Measurements from ENCODE around the gene HLA-DPA1.
"Not testable (repeated sequence)": the region's sequence is repeated elsewhere in the genome, so short reads cannot be mapped to it uniquely, and the experiment has no call there.

HLA-DPA1 gene

DNA sequence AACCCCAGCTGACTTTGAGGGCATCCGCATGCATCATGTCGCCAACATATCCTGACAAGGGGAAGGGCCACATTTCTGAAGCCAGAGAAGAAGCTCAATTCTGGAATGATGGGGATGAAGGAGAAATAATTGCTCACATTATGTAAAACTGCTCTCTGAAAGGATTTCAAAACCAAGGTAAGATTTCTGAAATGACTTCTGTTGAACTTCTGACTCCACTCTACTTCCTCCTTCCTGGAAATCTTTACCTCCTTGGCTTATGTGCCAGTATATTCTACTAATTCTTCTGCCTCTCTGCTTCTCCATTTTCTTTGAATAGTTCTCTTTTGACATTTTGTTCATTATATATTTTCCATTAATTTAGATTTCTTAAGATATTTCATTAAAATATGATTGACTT is 34.2 kb upstream of the HLA-DPA1 start:
- Mint-ChIP-seq H3K4me1 (no peaks in the 10 kb centered on the region), H3K9me3 (peaks cover 6% of the 10 kb centered on the region), H3K4me3 (no peak overlapping the region), H3K27ac (no peak overlapping the region), H3K36me3 (ENCODE audit: low read depth) (no peaks in the 10 kb centered on the region), H3K27me3 (ENCODE audit: low read depth) (peaks cover 45% of the 10 kb centered on the region)
- TF ChIP-seq, protein P1, sequence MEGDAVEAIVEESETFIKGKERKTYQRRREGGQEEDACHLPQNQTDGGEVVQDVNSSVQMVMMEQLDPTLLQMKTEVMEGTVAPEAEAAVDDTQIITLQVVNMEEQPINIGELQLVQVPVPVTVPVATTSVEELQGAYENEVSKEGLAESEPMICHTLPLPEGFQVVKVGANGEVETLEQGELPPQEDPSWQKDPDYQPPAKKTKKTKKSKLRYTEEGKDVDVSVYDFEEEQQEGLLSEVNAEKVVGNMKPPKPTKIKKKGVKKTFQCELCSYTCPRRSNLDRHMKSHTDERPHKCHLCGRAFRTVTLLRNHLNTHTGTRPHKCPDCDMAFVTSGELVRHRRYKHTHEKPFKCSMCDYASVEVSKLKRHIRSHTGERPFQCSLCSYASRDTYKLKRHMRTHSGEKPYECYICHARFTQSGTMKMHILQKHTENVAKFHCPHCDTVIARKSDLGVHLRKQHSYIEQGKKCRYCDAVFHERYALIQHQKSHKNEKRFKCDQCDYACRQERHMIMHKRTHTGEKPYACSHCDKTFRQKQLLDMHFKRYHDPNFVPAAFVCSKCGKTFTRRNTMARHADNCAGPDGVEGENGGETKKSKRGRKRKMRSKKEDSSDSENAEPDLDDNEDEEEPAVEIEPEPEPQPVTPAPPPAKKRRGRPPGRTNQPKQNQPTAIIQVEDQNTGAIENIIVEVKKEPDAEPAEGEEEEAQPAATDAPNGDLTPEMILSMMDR (IDR thresholded peaks at IDR 0.05; ENCODE audit: unreplicated experiment in 3 of 3): no peak

DNA sequence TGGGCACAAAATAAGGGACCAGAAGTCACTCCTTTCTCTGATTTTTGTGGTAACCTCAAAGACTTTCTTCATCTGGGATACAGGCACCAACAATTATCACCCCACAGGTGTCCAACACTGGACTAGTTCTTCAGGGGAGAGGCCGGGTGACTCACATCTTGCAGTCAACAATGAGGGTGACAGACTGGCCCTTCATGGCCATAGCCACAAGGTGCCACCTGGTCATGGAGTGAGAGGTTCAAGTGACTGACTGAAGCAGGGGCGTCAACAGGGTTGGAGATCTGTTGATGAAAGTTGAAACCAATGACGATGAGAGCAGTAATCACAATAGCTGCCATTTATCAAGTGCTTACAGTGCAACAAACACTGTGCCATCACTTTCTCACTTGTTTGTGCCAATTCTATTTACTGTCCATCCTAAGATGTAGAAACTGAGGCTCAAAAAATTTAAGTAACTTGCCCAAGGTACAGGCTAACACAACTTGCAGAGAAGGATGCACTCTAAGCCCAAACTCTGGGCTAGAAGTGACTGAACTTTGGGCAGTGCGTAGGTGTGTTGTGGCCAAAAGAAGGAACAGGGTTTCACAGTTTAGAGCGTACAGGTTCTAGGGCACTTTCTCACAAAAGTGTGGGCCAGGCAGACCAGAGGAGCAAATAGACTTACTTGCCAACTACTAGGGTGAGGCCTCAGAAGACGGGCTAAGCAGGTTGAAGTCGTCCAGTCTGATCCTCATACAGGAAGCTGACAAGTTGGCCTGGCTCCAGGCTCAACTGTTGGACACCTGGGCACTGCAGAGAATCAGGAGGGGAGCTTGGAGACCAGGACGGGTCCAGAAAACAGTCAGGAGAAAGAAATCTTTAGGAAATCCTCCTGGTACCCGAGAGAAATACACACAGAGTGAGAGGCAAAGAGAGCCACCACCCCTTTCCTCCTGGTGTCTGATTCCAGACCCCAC is 32.7 kb upstream of the HLA-DPA1 start:
- Mint-ChIP-seq H3K36me3 (ENCODE audit: low read depth) (no peaks in the 10 kb centered on the region), H3K4me1 (no peaks in the 10 kb centered on the region), H3K4me3 (no peak overlapping the region), H3K9me3 (peaks cover 15% of the 10 kb centered on the region), H3K27ac (no peak overlapping the region), H3K27me3 (ENCODE audit: low read depth) (peaks cover 52% of the 10 kb centered on the region)
- TF ChIP-seq, protein P1 (IDR thresholded peaks at IDR 0.05; ENCODE audit: unreplicated experiment in 3 of 3): no peak

DNA sequence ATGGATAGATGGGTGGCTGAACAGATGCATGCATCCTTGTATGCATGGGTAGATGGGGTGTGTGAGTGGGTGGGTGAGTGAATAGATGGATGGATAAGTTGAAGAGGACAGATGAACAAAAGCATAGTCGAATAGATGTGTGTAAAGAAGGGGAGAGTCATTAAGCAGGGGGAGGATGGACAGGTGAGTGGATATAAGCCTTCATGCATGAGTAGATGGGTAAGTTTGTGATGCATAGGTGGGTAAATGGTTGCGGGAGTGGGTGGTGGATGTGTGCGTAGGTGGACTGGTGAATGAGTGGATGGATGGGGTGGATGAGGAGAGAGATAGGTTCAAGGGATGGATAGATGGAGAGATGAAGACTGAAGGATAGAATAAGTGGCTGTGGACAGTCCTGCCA is 31.9 kb upstream of the HLA-DPA1 start:
- H3K36me3 Mint-ChIP-seq (ENCODE audit: low read depth): no peaks in the 10 kb centered on the region
- no peaks in the 10 kb centered on the region for H3K4me1 Mint-ChIP-seq
- TF ChIP-seq, protein P1 (IDR thresholded peaks at IDR 0.05; ENCODE audit: unreplicated experiment in 3 of 3): no peak
- H3K27me3 Mint-ChIP-seq (ENCODE audit: low read depth): peaks cover 60% of the 10 kb centered on the region
- H3K9me3 Mint-ChIP-seq: peaks cover 22% of the 10 kb centered on the region
- no peak overlapping the region for H3K4me3 Mint-ChIP-seq
- no peak overlapping the region for H3K27ac Mint-ChIP-seq

DNA sequence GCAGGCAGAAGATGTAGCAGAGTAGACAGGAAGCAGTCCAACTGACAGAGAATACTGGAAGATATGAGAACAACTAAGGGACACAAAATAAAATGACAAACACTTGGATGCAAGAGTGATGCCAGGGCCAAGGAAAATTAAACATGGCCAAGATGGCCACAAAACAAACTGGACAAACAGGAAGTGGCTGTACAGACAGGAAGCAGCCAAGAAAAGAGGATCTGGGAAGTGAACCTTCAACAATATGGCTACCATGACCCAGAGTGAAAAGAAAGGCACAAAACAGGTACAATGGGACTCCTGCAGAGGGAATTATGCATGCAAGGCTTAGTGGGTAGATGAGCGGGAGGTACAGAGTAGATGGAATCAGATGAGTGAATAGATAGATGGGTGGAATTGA is 31.4 kb upstream of the HLA-DPA1 start:
- TF ChIP-seq, protein P1 (IDR thresholded peaks at IDR 0.05; ENCODE audit: unreplicated experiment in 3 of 3): no peak
- H3K27me3 Mint-ChIP-seq (ENCODE audit: low read depth): peaks cover 60% of the 10 kb centered on the region
- H3K27ac Mint-ChIP-seq: no peak overlapping the region
- H3K4me1 Mint-ChIP-seq: no peaks in the 10 kb centered on the region
- H3K36me3 Mint-ChIP-seq (ENCODE audit: low read depth): no peaks in the 10 kb centered on the region
- H3K4me3 Mint-ChIP-seq: no peak overlapping the region
- peaks cover 27% of the 10 kb centered on the region for H3K9me3 Mint-ChIP-seq

DNA sequence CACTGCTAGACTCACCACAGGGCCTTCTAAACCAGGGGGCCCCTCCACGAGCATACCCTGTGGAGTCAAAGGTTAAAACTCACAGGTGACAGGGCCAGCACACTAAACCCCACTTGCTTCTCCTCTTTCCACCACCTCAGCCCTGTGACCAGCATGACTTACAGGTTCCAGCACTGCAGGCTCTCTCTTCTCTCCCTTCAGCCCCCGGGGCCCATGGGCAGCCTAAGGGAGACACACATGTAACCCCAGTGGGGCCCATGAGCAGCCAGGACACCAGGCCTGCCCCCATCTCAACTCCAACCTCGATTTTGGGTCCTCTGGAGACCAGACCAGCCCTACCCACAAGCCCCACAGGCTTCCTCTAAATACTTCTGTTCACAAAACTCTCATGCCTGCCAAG is 30.3 kb upstream of the HLA-DPA1 start:
- Mint-ChIP-seq H3K27me3 (ENCODE audit: low read depth) (peaks cover 53% of the 10 kb centered on the region), H3K27ac (no peak overlapping the region), H3K4me1 (no peaks in the 10 kb centered on the region), H3K36me3 (ENCODE audit: low read depth) (no peaks in the 10 kb centered on the region), H3K4me3 (no peak overlapping the region), H3K9me3 (peaks cover 36% of the 10 kb centered on the region)
- TF ChIP-seq, protein P1 (IDR thresholded peaks at IDR 0.05; ENCODE audit: unreplicated experiment in 3 of 3): no peak

DNA sequence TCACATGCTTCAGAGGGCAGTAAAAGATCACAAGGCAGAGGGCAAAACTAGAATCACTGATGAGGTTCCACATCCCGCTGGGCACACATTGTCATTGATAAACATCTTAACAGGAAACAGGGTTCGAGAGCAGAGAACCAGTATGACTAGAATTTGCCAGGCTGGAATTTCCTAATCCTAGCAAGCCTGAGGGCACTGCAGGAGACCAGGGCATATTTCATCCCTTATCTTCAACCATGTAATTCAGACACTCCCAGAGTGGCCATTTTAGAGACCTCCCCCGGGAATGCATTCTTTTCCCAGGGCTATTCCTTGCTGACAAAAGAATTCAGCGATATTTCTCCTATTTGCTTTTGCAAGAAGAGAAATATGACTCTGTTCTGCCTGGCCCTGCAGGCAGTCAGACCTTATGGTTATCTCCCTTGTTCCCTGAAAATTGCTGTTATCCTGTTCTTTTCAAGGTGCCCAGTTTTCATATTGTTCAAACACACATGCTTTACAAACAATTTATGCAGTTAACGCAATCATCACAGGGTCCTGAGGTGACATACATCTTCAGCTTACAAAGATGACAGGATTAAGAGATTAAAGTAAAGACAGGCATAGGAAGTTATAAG is 27.8 kb upstream of the HLA-DPA1 start:
- H3K4me3 Mint-ChIP-seq; H3K4me1 Mint-ChIP-seq; H3K36me3 Mint-ChIP-seq (ENCODE audit: low read depth); H3K27ac Mint-ChIP-seq: not testable (repeated sequence)
- peaks cover 55% of the 10 kb centered on the region for H3K9me3 Mint-ChIP-seq
- H3K27me3 Mint-ChIP-seq (ENCODE audit: low read depth): peaks cover 32% of the 10 kb centered on the region

Data from nephron (organoid).